GM13977 (cell line): ENCODE results near the gene DTWD2.

Source experiments
- DNase-seq: peaks from one replicate; pipeline ENCODE4 v3.0.0; 2012; ENCODE audit warnings: low spot score
- CTCF ChIP-seq: IDR thresholded peaks from 2 replicates; pipeline ENCODE4 v1.5.1; 2012; ENCODE audit warnings: mild to moderate bottlenecking, control low read depth; ENCODE audit not compliant: insufficient read depth; ENCODE audit errors: extremely low read depth, missing control alignments
- in situ Hi-C: fragments of 300-500 bp; cut with MboI; formaldehyde crosslinking; loops from one replicate; pipeline ENCODE4 v1.12.0; 2022; ENCODE audit warnings: low sequenced_read_pairs, low pct_unique_long_range_greater_than_20kb, mixed read lengths, inconsistent platforms; ENCODE audit not compliant: unreplicated experiment

Gene DTWD2

GRCh38 chr5:118946138-118946800 is 42.1 kb downstream of the DTWD2 start:
- DNase-seq = no peak
- in situ Hi-C loops = no loop called here
- TF ChIP-seq CTCF = no peak

DNA sequence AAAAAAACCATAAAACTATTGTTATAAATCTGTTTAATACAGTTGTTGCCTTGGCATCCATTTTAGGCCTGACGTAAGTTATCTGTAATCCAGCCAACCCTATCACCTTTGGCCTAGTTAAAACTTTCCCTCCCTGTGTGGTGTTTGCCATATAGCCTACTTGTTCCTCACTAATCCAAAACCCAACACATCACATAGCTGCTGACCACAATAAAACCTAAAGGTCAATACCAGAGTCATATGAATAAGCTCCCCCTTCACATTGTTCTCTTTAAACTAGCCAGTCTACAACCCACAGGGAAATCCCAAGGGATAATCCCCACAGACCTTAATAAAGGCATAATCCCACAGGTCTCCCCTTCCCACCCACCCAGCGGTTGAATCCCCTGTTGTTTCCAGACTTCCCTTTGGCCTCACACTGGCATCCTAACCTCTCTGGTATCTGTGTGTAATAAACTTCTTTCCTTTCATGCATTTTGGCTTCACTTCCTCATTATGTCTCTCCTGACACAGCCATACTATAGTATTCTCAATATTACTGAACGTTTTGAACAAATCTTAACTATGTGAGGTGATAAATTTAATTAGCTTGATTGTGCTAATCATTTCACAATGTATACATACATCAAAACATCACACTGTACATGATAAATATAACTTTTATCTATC is 50.8 kb downstream of the DTWD2 start:
- no peak for DNase-seq
- in situ Hi-C loops = no loop called here
- TF ChIP-seq CTCF = no peak

GRCh38 chr5:118933703-118934102 is 54.6 kb downstream of the DTWD2 start:
- no peak for TF ChIP-seq CTCF
- no peak for DNase-seq
- in situ Hi-C loops = no loop called here

GRCh38 chr5:118931564-118931963 is 56.8 kb downstream of the DTWD2 start:
- in situ Hi-C loops = no loop called here
- DNase-seq = no peak
- TF ChIP-seq CTCF = no peak

GRCh38 chr5:118924006-118924389 is 64.3 kb downstream of the DTWD2 start:
- no peak for DNase-seq
- in situ Hi-C loops = no loop called here
- TF ChIP-seq CTCF = no peak

DNA sequence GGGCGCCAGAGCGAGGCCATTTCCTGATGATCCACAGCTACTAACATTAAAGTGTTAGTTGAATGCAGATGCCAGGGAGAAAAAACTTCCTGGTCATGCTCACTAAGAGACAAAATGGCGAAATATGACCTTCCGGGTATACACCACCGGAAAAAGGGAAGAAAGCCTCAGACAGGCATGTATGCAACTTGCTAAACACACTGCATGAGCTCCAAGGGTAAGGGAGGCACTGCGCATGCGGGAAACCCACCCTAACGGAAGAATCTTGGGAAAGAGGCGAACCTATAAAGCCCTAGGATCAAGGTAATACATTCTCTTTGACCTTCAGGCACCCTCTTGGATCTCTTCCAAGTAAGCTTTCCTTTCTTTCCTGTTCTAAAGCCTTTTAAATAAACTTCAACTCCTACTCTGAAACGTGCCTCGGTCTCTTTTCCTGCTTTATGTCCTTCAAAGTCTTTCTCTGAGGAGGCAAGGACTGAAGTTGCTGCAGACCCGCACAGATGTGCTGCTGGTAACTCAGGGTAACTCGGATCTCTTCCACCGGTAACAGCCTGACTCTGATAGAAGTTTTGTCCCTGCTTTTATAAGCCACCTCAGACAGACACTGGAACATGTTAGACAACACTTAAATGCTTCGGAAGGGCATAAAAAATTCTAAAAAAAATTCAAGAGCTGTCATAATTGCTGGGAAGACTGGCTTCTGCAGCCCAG is 64.9 kb downstream of the DTWD2 start:
- no peak for TF ChIP-seq CTCF

More for the DNA sequence above, 64.9 kb downstream of the DTWD2 start:
- no peak for DNase-seq
- in situ Hi-C loops = no loop called here
